HG03575 (cell line): ENCODE data around the gene IPP.
A peak's percentile ranks its signal among the peaks of the same experiment; 100 is the strongest.
"Not testable (repeated sequence)": the region's sequence is repeated elsewhere in the genome, so short reads cannot be mapped to it uniquely, and the experiment has no call there.

Experiments
- ATAC-seq: cut with Tn5 transposase; IDR thresholded peaks from one replicate; pipeline ENCODE4 v1.9.1; 2021; ENCODE audit not compliant: unreplicated experiment, insufficient number of reproducible peaks, low FRiP score; ENCODE audit errors: extremely low read depth

The IPP gene

GRCh38 chr1:45687014-45687753, 63.3 kb downstream of the IPP start:
- ATAC-seq = peak; percentile 31

- ATAC-seq = no peak
Measured at GRCh38 chr1:45686288-45687013, 64.0 kb downstream of the IPP start, which contains the start of gene GPBP1L1. Gene GPBP1L1, minus strand, starts transcription at chr1:45686533. Its CDS starts 27,446 bp downstream, at chr1:45659087.

- ATAC-seq = no peak
Measured at GRCh38 chr1:45686015-45686287, 64.5 kb downstream of the IPP start.

GRCh38 chr1:45685308-45686014, 65.0 kb downstream of the IPP start:
- no peak for ATAC-seq

GRCh38 chr1:45684402-45684801, 66.1 kb downstream of the IPP start:
- ATAC-seq = no peak

- ATAC-seq = no peak
Measured at GRCh38 chr1:45682942-45683341, 67.5 kb downstream of the IPP start.

GRCh38 chr1:45679123-45679522, 71.3 kb downstream of the IPP start:
- no peak for ATAC-seq

- ATAC-seq = no peak
Measured at GRCh38 chr1:45678489-45678888, 72.0 kb downstream of the IPP start.

- no peak for ATAC-seq
Measured at GRCh38 chr1:45677751-45678245, 72.7 kb downstream of the IPP start.

GRCh38 chr1:45676553-45676952, 73.9 kb downstream of the IPP start:
- ATAC-seq = not testable (repeated sequence)

- ATAC-seq = no peak
Measured at GRCh38 chr1:45674478-45674877, 76.0 kb downstream of the IPP start.

- ATAC-seq = no peak
Measured at GRCh38 chr1:45673956-45674355, 76.5 kb downstream of the IPP start.

- no peak for ATAC-seq
Measured at GRCh38 chr1:45669859-45670655, 80.4 kb downstream of the IPP start.

GRCh38 chr1:45669379-45669778, 81.1 kb downstream of the IPP start:
- no peak for ATAC-seq

- ATAC-seq = no peak
Measured at GRCh38 chr1:45668526-45668925, 81.9 kb downstream of the IPP start.

- ATAC-seq = no peak
Measured at GRCh38 chr1:45667321-45668111, 82.9 kb downstream of the IPP start.

- no peak for ATAC-seq
Measured at GRCh38 chr1:45666836-45667235, 83.6 kb downstream of the IPP start.

- ATAC-seq = no peak
Measured at GRCh38 chr1:45660336-45660735, 90.1 kb downstream of the IPP start.
